AG09309 (cell line): ENCODE results near the gene PRRT1B.

ENCODE experiments used
- DNase-seq: peaks from one replicate; pipeline ENCODE4 v3.0.0-alpha.2; 2010; ENCODE audit warnings: low read depth
- H3K4me3 ChIP-seq: 2 replicates; pipeline ENCODE4 v1.5.1; 2011; ENCODE audit warnings: mild to moderate bottlenecking, low read depth, low read length, moderate library complexity; ENCODE audit not compliant: control insufficient read depth
- CTCF ChIP-seq: IDR thresholded peaks from 2 replicates; pipeline ENCODE4 v1.5.1; 2011; ENCODE audit warnings: mild to moderate bottlenecking, low read depth, low read length, inconsistent platforms; ENCODE audit not compliant: insufficient read depth, control insufficient read depth; ENCODE audit errors: missing control alignments

The PRRT1B gene

GRCh38 chr9:131562032-131562959 is 17.0 kb downstream of the PRRT1B start:
- DNase-seq = no peak
- TF ChIP-seq CTCF = no peak
- no peak overlapping the region for H3K4me3 ChIP-seq

DNA sequence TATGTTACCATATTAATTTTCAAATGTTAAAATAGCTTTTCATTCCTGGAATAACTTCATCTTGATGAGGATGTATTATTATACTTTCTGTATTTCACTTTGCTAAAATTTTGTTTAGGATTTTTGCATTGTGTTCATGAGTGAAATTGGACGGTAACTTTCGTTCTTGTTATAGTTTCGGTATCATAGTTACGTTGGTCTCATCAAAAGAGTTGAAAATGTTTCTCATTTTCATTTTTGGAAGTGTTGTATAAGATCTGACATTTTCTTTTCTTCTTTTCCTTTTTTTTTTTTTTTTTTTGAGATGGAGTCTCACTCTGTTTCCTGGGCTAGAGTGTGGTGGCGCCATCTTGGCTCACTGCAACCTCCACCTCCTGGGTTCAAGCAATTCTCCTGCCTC is 20.0 kb downstream of the PRRT1B start:
- no peak for DNase-seq

DNA sequence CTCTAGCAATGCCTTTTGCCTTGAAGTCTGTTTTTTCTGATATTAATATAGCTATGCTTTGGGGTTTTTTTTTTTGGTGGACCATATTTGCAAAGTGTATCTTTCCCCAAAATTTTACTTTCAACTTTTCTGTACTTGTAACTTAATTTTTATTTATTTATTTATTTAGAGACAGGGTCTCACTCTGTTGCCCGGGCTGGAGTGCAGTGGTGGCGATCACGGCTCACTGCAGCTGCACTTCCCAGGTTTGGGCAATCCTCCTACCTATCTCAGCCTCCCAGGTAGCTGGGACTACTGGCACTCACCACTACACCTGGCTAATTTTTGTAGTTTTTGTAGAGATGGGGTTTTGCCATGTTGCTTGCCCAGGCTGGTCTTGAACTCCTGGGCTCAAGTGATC is 20.8 kb downstream of the PRRT1B start:
- no peak overlapping the region for H3K4me3 ChIP-seq
- DNase-seq = no peak
- TF ChIP-seq CTCF = no peak

More for the DNA sequence above, 20.0 kb downstream of the PRRT1B start:
- no peak for TF ChIP-seq CTCF
- no peak overlapping the region for H3K4me3 ChIP-seq

- DNase-seq = no peak
- no peak overlapping the region for H3K4me3 ChIP-seq
- TF ChIP-seq CTCF = no peak
Measured at GRCh38 chr9:131567910-131568309, 22.6 kb downstream of the PRRT1B start.

- H3K4me3 ChIP-seq = no peak overlapping the region
- DNase-seq = no peak
- no peak for TF ChIP-seq CTCF
Measured at GRCh38 chr9:131574730-131575640, 29.7 kb downstream of the PRRT1B start.

DNA sequence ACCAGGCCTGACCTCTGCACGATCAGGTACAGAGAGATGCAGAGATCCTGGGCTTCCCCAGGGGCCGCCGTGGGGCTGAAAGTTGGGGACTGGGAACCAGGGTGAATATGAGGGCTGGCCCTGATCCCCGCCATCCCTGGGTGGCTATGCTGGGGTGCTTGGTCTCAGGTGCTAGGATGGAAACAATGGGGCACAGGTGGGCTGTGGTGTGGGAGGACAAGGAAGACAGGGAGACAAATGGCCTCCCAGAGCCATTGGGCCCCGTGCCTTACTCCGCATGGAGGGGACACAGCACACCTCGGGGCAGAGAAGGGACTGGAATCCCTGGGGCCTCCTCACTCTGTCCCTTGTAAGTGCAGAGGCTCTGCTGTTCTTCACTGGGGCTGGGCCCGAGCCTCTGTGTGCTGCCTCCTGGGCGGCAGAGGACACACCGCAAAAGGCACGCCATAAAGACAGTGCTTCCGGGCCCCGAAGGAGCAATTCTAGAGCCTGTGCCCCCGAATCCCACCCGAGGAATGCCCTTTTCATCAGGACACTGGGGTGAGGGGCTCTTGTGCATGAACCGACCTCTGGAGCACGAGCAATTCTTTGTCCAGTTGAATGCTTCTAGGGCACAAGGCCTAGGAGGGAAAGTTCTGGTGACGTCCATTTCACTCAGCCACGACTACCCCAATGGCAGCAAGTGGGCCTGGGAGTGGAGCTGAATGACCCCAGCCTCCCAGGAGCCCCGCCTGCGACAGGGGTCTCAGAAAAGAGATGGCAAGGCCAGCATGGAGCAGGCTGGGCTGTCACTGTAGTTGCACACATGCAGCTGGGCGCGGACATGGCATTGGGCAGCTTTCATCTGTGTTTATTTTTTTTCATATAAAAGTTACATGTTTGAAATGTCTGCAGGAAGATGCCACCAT is 30.9 kb downstream of the PRRT1B start:
- no peak for TF ChIP-seq CTCF
- no peak overlapping the region for H3K4me3 ChIP-seq
- no peak for DNase-seq
